ENCODE results near the gene NDUFS4. TPM values are rescaled to one million over a fixed set of nuclear protein-coding genes. Genes with fewer than 3 reads are reported as not detected.

NDUFS4 gene
- total RNA-seq, 1 experiment from 2014 or later, result 92.9 TPM

- no peak overlapping the region for H3K4ac ChIP-seq (ENCODE audit: low read depth, low read length)
- no peak overlapping the region for H2BK5ac ChIP-seq (ENCODE audit: insufficient read length, low read length)
- H2BK20ac ChIP-seq (ENCODE audit: low read depth, low read length, poor library complexity, severe bottlenecking), result no peak overlapping the region
- no peak overlapping the region for H3K23ac ChIP-seq (ENCODE audit: insufficient read length, low read depth, low read length)
- Mint-ChIP-seq H3K36me3 (ENCODE audit: insufficient read depth in 1 of 3, low read depth in 3 of 3) (peaks cover 0 to 1% (median 1%) of the 10 kb centered on the region in 3 experiments; a peak in 2 of 7 replicates), H3K4me3 (no peak overlapping the region), H3K4me1 (peaks cover 13 to 14% of the 10 kb centered on the region in 2 experiments; a peak in 3 of 4 replicates), H3K27me3 (ENCODE audit: low read depth) (no peaks in the 10 kb centered on the region), H3K27ac (no peak overlapping the region; a peak in 1 of 7 replicates), H3K9me3 (no peaks in the 10 kb centered on the region)
- no peak overlapping the region for H3K9ac ChIP-seq (ENCODE audit: extremely low read depth, insufficient read length, low read length)
- H4K20me1 ChIP-seq (ENCODE audit: control insufficient read depth, insufficient read depth, insufficient read length), result no peaks in the 10 kb centered on the region
- H3K79me2 ChIP-seq (ENCODE audit: insufficient read depth, low read length), result peaks cover 7% of the 10 kb centered on the region
- no peak overlapping the region for H3K4me2 ChIP-seq (ENCODE audit: insufficient read depth, insufficient read length, low read length)
- H3T11ph ChIP-seq (ENCODE audit: low read length), result no peak overlapping the region
- no peak overlapping the region for H4K91ac ChIP-seq (ENCODE audit: insufficient read length, low read depth, low read length)
- H3K23me2 ChIP-seq (ENCODE audit: insufficient read length, low read depth, low read length, poor library complexity, severe bottlenecking), result no peaks in the 10 kb centered on the region
- no peak overlapping the region for H3K18ac ChIP-seq (ENCODE audit: insufficient read length, low read depth, low read length)
- no peak overlapping the region for H3K56ac ChIP-seq (ENCODE audit: insufficient read length, low read depth, low read length)
- no peak for DNase-seq
- TF ChIP-seq CTCF (conservative IDR thresholded peaks at IDR 0.05), result no peak
- H3K79me1 ChIP-seq (ENCODE audit: insufficient read depth, low read depth, low read length, poor library complexity, severe bottlenecking), result peaks cover 7% of the 10 kb centered on the region
- no CpG with 5 or more reads among the region's 3 CpGs for WGBS (ENCODE audit: extremely low coverage, insufficient read length, low lambda C conversion rate)
- no peak overlapping the region for H3K14ac ChIP-seq (ENCODE audit: insufficient read depth, low read length)
- no peak overlapping the region for H2AK5ac ChIP-seq (ENCODE audit: insufficient read length, low read length)
- H4K8ac ChIP-seq (replicated peaks; ENCODE audit: insufficient read length, low read depth, low read length), result no peak overlapping the region
- no peaks in the 10 kb centered on the region for H3K9me3 ChIP-seq (ENCODE audit: control insufficient read depth, low read depth, low read length)
- H2AFZ ChIP-seq (ENCODE audit: low read length), result no peak overlapping the region
- H2BK120ac ChIP-seq (ENCODE audit: low read depth, low read length, poor library complexity, severe bottlenecking), result no peak overlapping the region
- H3K4me1 ChIP-seq (ENCODE audit: insufficient read depth, low read length), result 0 out of 2 replicates have a peak, but pooled peaks cover 2% of the 10 kb centered on the region
- no peak overlapping the region for H3K27ac ChIP-seq (ENCODE audit: insufficient read length, low read depth, low read length)
- H4K5ac ChIP-seq (ENCODE audit: insufficient read length, low read depth, low read length), result no peak overlapping the region
- no peak overlapping the region for H2BK12ac ChIP-seq (ENCODE audit: insufficient read length, low read depth, low read length)
- H2BK15ac ChIP-seq (ENCODE audit: low read depth, low read length), result no peak overlapping the region
- H3K27me3 ChIP-seq (ENCODE audit: insufficient read depth, low read length), result no peaks in the 10 kb centered on the region
These were observed 14.7 kb downstream of the NDUFS4 start for GRCh38 chr5:53575101-53575500.
